CD4-positive, alpha-beta T cell treated with Interleukin-21 for 1 hour (primary cell): ENCODE results near the gene SPEG.
"Not testable (repeated sequence)": the region's sequence is repeated elsewhere in the genome, so short reads cannot be mapped to it uniquely, and the experiment has no call there.

Source experiments
- DNase-seq: peaks from one replicate; pipeline ENCODE4 v3.0.0-alpha.2; 2020

Gene SPEG

GRCh38 chr2:219405451-219405850 is 29.2 kb upstream of the SPEG start:
- no peak for DNase-seq

- DNase-seq = no peak
Measured at GRCh38 chr2:219405958-219406860, 28.4 kb upstream of the SPEG start.

- no peak for DNase-seq
Measured at GRCh38 chr2:219406861-219407230, 27.8 kb upstream of the SPEG start.

- DNase-seq = not testable (repeated sequence)
Measured at GRCh38 chr2:219407343-219407742, 27.3 kb upstream of the SPEG start.

- no peak for DNase-seq
Measured at GRCh38 chr2:219408204-219408603, 26.4 kb upstream of the SPEG start.

- DNase-seq = no peak
Measured at GRCh38 chr2:219408631-219409030, 26.0 kb upstream of the SPEG start.

- DNase-seq = no peak
Measured at GRCh38 chr2:219409619-219410018, 25.0 kb upstream of the SPEG start.

GRCh38 chr2:219410390-219410789 is 24.3 kb upstream of the SPEG start:
- DNase-seq = no peak

- no peak for DNase-seq
Measured at GRCh38 chr2:219414857-219415256, 19.8 kb upstream of the SPEG start.

GRCh38 chr2:219415580-219416234 is 18.9 kb upstream of the SPEG start:
- DNase-seq = no peak

- no peak for DNase-seq
Measured at GRCh38 chr2:219416235-219416602, 18.4 kb upstream of the SPEG start.

- no peak for DNase-seq
Measured at GRCh38 chr2:219416938-219417337, 17.7 kb upstream of the SPEG start.

- DNase-seq = no peak
Measured at GRCh38 chr2:219417374-219417773, 17.3 kb upstream of the SPEG start.

GRCh38 chr2:219418155-219419011 is 16.3 kb upstream of the SPEG start, which contains the start of gene DES:
Gene DES (plus strand): TSS chr2:219418377. CDS start chr2:219418463, 86 bp downstream.
- no peak for DNase-seq

GRCh38 chr2:219419012-219419324 is 15.7 kb upstream of the SPEG start:
- no peak for DNase-seq

- DNase-seq = no peak
Measured at GRCh38 chr2:219419331-219420197, 15.1 kb upstream of the SPEG start.

GRCh38 chr2:219420687-219421086 is 14.0 kb upstream of the SPEG start:
- no peak for DNase-seq

GRCh38 chr2:219421323-219421722 is 13.3 kb upstream of the SPEG start:
- DNase-seq = no peak

GRCh38 chr2:219422952-219423534 is 11.6 kb upstream of the SPEG start:
- DNase-seq = no peak

- DNase-seq = no peak
Measured at GRCh38 chr2:219423652-219424377, 10.8 kb upstream of the SPEG start.
